Hepatocyte (in vitro differentiated cells): ENCODE results near the gene ZFP91.

Experiments used
- EZH2 ChIP-seq: fragments of 200-600 bp; sonication (generic); IDR thresholded peaks from 2 replicates; pipeline ENCODE4 v1.6.1; 2016; ENCODE audit warnings: antibody characterized with exemption, mild to moderate bottlenecking, borderline replicate concordance
- EZH2phosphoT487 ChIP-seq: fragments of 200-600 bp; sonication (generic); IDR thresholded peaks from one replicate; pipeline ENCODE4 v1.6.1; 2018; ENCODE audit warnings: antibody characterized with exemption, mild to moderate bottlenecking, low read depth, moderate library complexity; ENCODE audit not compliant: unreplicated experiment, severe bottlenecking
- TF ChIP-seq, protein P1 (sequence below): fragments of 200-600 bp; sonication (generic); IDR thresholded peaks from 2 replicates; pipeline ENCODE4 v1.5.1; 2016; ENCODE audit warnings: antibody characterized with exemption, mild to moderate bottlenecking; ENCODE audit not compliant: poor library complexity

DNA sequence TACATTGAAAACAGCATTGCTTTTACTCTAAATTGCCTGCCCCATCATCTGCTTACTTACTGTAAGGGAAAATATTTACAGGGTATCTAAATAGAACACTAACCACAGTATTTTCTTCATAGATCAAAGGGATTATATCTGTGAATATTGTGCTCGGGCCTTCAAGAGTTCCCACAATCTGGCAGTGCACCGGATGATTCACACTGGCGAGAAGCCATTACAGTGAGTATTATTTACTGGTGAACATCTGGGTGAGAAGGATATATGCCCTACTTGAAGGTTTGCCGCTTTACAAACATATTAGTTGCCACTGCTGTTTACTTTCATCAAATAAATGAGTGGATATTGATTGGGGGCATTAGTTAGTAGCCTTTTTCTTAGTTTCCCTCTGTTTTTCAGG is 37.7 kb downstream of the ZFP91 start:
- TF ChIP-seq EZH2phosphoT487 = no peak
- TF ChIP-seq EZH2 = no peak
- TF ChIP-seq, protein P1, sequence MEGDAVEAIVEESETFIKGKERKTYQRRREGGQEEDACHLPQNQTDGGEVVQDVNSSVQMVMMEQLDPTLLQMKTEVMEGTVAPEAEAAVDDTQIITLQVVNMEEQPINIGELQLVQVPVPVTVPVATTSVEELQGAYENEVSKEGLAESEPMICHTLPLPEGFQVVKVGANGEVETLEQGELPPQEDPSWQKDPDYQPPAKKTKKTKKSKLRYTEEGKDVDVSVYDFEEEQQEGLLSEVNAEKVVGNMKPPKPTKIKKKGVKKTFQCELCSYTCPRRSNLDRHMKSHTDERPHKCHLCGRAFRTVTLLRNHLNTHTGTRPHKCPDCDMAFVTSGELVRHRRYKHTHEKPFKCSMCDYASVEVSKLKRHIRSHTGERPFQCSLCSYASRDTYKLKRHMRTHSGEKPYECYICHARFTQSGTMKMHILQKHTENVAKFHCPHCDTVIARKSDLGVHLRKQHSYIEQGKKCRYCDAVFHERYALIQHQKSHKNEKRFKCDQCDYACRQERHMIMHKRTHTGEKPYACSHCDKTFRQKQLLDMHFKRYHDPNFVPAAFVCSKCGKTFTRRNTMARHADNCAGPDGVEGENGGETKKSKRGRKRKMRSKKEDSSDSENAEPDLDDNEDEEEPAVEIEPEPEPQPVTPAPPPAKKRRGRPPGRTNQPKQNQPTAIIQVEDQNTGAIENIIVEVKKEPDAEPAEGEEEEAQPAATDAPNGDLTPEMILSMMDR = no peak
